GM12878 (cell line): ENCODE results near the gene ARSA. TPM values are rescaled to one million over a fixed set of nuclear protein-coding genes. Genes with fewer than 3 reads are reported as not detected.

Experiments
- ATAC-seq: fragments of 200-7000 bp; cut with Tn5 transposase; 3 replicates; pipeline ENCODE4 v1.9.1; 2020; ENCODE audit warnings: mild to moderate bottlenecking, moderate library complexity
- BruUV-seq: library from RNA; stranded (reverse); fragments of 400-500 nt; replicated peaks from 2 replicates; lab custom pipeline; 2021; lab: Mats Ljungman, UMichigan
- CTCF ChIA-PET: fragments of 300-600 bp; sonication (Branson Sonifier 250); formaldehyde crosslinking; extraction: SDS; loops from one replicate; lab custom pipeline; 2021; ENCODE audit warnings: inconsistent platforms; lab: Yijun Ruan, JAX
- POLR2A ChIA-PET: fragments of 350-600 bp; formaldehyde crosslinking; extraction: SDS; loops from one replicate; lab custom pipeline; 2021; ENCODE audit warnings: inconsistent platforms; lab: Charles Lee
- RAD21 ChIA-PET: fragments of 300-600 bp; sonication (Branson Sonifier 250); formaldehyde crosslinking; loops from one replicate; lab custom pipeline; 2023; ENCODE audit warnings: antibody characterized with exemption; ENCODE audit not compliant: unreplicated experiment; lab: Charles Lee
- SMC1A ChIA-PET: fragments of 300-600 bp; sonication (Branson Sonifier 250); formaldehyde crosslinking; loops from one replicate; lab custom pipeline; 2023; ENCODE audit not compliant: unreplicated experiment, uncharacterized antibody; lab: Charles Lee
- DNase-seq: peaks from one replicate; pipeline ENCODE4 v3.0.0-alpha.2; 2011; ENCODE audit warnings: low read depth, low spot score
- FAIRE-seq: peaks from 3 replicates; lab custom pipeline; 2011; peaks lifted over from hg19 to GRCh38; lab: Jason Lieb, UNC
- H2AFZ ChIP-seq: 2 replicates; pipeline ENCODE4 v1.6.0; 2011; ENCODE audit warnings: low read depth, low read length, control low read depth; ENCODE audit not compliant: control insufficient read depth
- H3K27ac ChIP-seq: 2 replicates; pipeline ENCODE4 v1.5.1; 2011; ENCODE audit warnings: control low read depth; ENCODE audit not compliant: control insufficient read depth, insufficient read depth
- H3K27me3 ChIP-seq, 2 experiments: replicated peaks in 1 of 2; 2 replicates each; pipeline versions ENCODE4 v1.6.0 to v1.6.1; 2011; ENCODE audit warnings: low read length in 1 of 2; ENCODE audit not compliant: control insufficient read depth in 2 of 2, insufficient read depth in 2 of 2
- H3K36me3 ChIP-seq, 2 experiments: 2 replicates each; pipeline ENCODE4 v1.5.1; 2011; ENCODE audit warnings: low read length in 1 of 2; ENCODE audit not compliant: control insufficient read depth in 2 of 2, insufficient read depth in 2 of 2
- H3K4me1 ChIP-seq: 2 replicates; pipeline ENCODE4 v1.6.1; 2011; ENCODE audit warnings: mild to moderate bottlenecking, low read length, moderate library complexity, mixed read lengths; ENCODE audit not compliant: control insufficient read depth, insufficient read depth
- H3K4me2 ChIP-seq: 2 replicates; pipeline ENCODE4 v1.6.0; 2011; ENCODE audit warnings: control low read depth; ENCODE audit not compliant: control insufficient read depth, insufficient read depth
- H3K4me3 ChIP-seq: fragments of 200-600 bp; sonication (generic); 2 replicates; pipeline ENCODE4 v1.5.1; 2016
- H3K79me2 ChIP-seq: 2 replicates; pipeline ENCODE4 v1.6.0; 2011; ENCODE audit warnings: low read length; ENCODE audit not compliant: control insufficient read depth, insufficient read depth
- H3K9ac ChIP-seq: 2 replicates; pipeline ENCODE4 v1.8.0; 2011; ENCODE audit warnings: low read length, control low read depth, mixed read lengths; ENCODE audit not compliant: control insufficient read depth, insufficient read depth
- H3K9me3 ChIP-seq: replicated peaks from 3 replicates; pipeline ENCODE4 v1.5.1; 2011; ENCODE audit warnings: mild to moderate bottlenecking, low read length; ENCODE audit not compliant: control insufficient read depth, insufficient read depth
- H4K20me1 ChIP-seq: 2 replicates; pipeline ENCODE4 v1.6.0; 2011; ENCODE audit not compliant: control insufficient read depth, insufficient read depth
- BMI1 ChIP-seq: fragments of 450-650 bp; IDR thresholded peaks from 2 replicates; pipeline ENCODE4 v1.6.1; 2016; ENCODE audit warnings: mild to moderate bottlenecking, moderate library complexity, borderline replicate concordance
- CEBPB ChIP-seq, 2 experiments: fragments of 150-350 bp in 1 of 2; IDR thresholded peaks; 2 replicates each; pipeline ENCODE4 v1.6.1; 2012 to 2014; ENCODE audit warnings: low read depth in 2 of 2, low read length in 2 of 2, borderline replicate concordance in 1 of 2, inconsistent platforms in 1 of 2
- CREB1 ChIP-seq: IDR thresholded peaks from 2 replicates; pipeline ENCODE4 v1.6.1; 2012; ENCODE audit warnings: low read depth, mild to moderate bottlenecking, inconsistent platforms
- MXI1 ChIP-seq: fragments of 150-350 bp; IDR thresholded peaks from 2 replicates; pipeline ENCODE4 v1.6.1; 2011; ENCODE audit warnings: low read depth, mild to moderate bottlenecking, inconsistent platforms, low read length, improper control_type of control experiment
- PAX8 ChIP-seq: fragments of 450-650 bp; IDR thresholded peaks from 2 replicates; pipeline ENCODE4 v1.6.1; 2017; ENCODE audit warnings: mild to moderate bottlenecking, moderate library complexity
- SIN3A ChIP-seq: IDR thresholded peaks from 2 replicates; pipeline ENCODE4 v1.6.1; 2012; ENCODE audit warnings: low read depth, low read length, improper control_type of control experiment
- TCF3 ChIP-seq: IDR thresholded peaks from 2 replicates; pipeline ENCODE4 v1.6.1; 2012; ENCODE audit warnings: low read depth, mild to moderate bottlenecking, low read length, borderline replicate concordance; ENCODE audit not compliant: insufficient read depth
- ZNF207 ChIP-seq: fragments of 450-650 bp; IDR thresholded peaks from 2 replicates; pipeline ENCODE4 v1.6.1; 2014; ENCODE audit warnings: antibody characterized with exemption, mild to moderate bottlenecking, borderline replicate concordance
- WGBS: methylation state at CpG from one replicate; pipeline ENCODE4 v1.1.6; 2016; ENCODE audit warnings: low lambda C conversion rate; ENCODE audit not compliant: insufficient replicate concordance, insufficient coverage; ENCODE audit errors: missing lambda C conversion rate; 5-methylcytosine and 5-hydroxymethylcytosine counted together
- in situ Hi-C: fragments of 300-500 bp; cut with MboI; formaldehyde crosslinking; loops from 9 replicates; pipeline ENCODE4 v1.14.3; 2018; ENCODE audit warnings: mixed read lengths
- intact Hi-C: fragments of 100-400 bp; cut with micrococcal nuclease; formaldehyde crosslinking; loops from one replicate; pipeline ENCODE4 v1.14.2; 2022; ENCODE audit not compliant: unreplicated experiment
- polyA plus RNA-seq, 11 experiments: library from polyadenylated mRNA; depleted of rRNA in 4 of 11; unstranded in 6 of 11; stranded (reverse) in 5 of 11; fragments of >200 nt; fragmentation: Nextera tagmentation in 4 of 11; fragmentation: Illumina TruSeq in 1 of 11; extraction: Ambion mirVana in 4 of 11; extraction: Trizol in 1 of 11; gene quantifications; 1 replicate in 1 of 11; 2 replicates in 10 of 11; pipeline versions ENCODE4 v1.2.1 to v1.2.3, GENCODE V29; 2011 to 2016; ENCODE audit warnings: inconsistent platforms in 2 of 11, missing spikeins in 2 of 11, low read depth in 1 of 11
- total RNA-seq, 4 experiments: library from RNA; depleted of rRNA in 3 of 4; stranded (reverse); fragments of >200 nt in 3 of 4; fragmentation: Illumina TruSeq in 1 of 4; extraction: Trizol in 1 of 4; gene quantifications; 2 replicates each; pipeline versions ENCODE4 v1.2.1 to v1.2.3, GENCODE V29; 2013 to 2021
- TF ChIP-seq, protein P1 (sequence below): IDR thresholded peaks from 2 replicates; pipeline ENCODE4 v1.6.1; 2012; ENCODE audit warnings: low read depth, low read length, improper control_type of control experiment
- TF ChIP-seq, protein P2 (sequence below): fragments of 450-650 bp; IDR thresholded peaks from 2 replicates; pipeline ENCODE4 v1.6.1; 2014; ENCODE audit warnings: mild to moderate bottlenecking
- TF ChIP-seq, protein P3 (sequence below): fragments of 450-650 bp; IDR thresholded peaks from 2 replicates; pipeline ENCODE4 v1.6.1; 2016; ENCODE audit warnings: mild to moderate bottlenecking
- TF ChIP-seq, protein P4 (sequence below): fragments of 450-650 bp; formaldehyde crosslinking; IDR thresholded peaks from 2 replicates; pipeline ENCODE4 v1.4.0; 2020; ENCODE audit warnings: mild to moderate bottlenecking, moderate library complexity

ARSA gene
- total and polyA plus RNA-seq, 10 of the 15 experiments (the other 5 are each of a cell fraction or from before 2014, with no cell fraction given): 0.39 to 26.3 (median 9.8) TPM

DNA sequence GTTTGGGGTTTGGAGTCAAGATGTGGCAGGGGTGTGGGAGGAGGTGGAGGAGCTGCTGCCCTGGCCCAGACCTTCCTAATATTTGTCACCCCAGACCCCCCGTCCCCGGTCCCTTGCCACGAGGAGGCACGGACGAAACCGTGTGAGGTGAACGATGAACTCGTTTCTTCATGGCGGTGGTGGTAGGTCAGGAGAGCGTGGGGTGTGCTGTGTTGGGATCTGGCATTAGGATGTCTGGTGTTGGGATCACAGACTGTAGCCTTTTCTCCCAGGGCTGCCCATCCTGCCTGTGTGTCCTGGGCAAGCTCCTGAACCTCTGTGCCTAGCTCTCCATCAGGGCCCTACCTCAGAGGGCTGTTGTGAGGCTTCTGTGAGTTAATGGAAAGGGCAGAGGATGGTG is 19.0 kb downstream of the ARSA start:
- TF ChIP-seq CREB1 (no peak), PAX8 (no peak), TCF3 (no peak), ZNF207 (no peak), BMI1 (no peak), SIN3A (no peak), MXI1 (no peak), CEBPB (IDR thresholded peaks at IDR 0.05; ENCODE audit: borderline replicate concordance in 1 of 2, low read depth in 2 of 2, low read length in 2 of 2) (no peak)
- TF ChIP-seq, protein P1, sequence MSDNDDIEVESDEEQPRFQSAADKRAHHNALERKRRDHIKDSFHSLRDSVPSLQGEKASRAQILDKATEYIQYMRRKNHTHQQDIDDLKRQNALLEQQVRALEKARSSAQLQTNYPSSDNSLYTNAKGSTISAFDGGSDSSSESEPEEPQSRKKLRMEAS: no peak
- TF ChIP-seq, protein P2, sequence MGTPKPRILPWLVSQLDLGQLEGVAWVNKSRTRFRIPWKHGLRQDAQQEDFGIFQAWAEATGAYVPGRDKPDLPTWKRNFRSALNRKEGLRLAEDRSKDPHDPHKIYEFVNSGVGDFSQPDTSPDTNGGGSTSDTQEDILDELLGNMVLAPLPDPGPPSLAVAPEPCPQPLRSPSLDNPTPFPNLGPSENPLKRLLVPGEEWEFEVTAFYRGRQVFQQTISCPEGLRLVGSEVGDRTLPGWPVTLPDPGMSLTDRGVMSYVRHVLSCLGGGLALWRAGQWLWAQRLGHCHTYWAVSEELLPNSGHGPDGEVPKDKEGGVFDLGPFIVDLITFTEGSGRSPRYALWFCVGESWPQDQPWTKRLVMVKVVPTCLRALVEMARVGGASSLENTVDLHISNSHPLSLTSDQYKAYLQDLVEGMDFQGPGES: no peak
- TF ChIP-seq, protein P3, sequence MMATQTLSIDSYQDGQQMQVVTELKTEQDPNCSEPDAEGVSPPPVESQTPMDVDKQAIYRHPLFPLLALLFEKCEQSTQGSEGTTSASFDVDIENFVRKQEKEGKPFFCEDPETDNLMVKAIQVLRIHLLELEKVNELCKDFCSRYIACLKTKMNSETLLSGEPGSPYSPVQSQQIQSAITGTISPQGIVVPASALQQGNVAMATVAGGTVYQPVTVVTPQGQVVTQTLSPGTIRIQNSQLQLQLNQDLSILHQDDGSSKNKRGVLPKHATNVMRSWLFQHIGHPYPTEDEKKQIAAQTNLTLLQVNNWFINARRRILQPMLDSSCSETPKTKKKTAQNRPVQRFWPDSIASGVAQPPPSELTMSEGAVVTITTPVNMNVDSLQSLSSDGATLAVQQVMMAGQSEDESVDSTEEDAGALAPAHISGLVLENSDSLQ: no peak
- TF ChIP-seq, protein P4, sequence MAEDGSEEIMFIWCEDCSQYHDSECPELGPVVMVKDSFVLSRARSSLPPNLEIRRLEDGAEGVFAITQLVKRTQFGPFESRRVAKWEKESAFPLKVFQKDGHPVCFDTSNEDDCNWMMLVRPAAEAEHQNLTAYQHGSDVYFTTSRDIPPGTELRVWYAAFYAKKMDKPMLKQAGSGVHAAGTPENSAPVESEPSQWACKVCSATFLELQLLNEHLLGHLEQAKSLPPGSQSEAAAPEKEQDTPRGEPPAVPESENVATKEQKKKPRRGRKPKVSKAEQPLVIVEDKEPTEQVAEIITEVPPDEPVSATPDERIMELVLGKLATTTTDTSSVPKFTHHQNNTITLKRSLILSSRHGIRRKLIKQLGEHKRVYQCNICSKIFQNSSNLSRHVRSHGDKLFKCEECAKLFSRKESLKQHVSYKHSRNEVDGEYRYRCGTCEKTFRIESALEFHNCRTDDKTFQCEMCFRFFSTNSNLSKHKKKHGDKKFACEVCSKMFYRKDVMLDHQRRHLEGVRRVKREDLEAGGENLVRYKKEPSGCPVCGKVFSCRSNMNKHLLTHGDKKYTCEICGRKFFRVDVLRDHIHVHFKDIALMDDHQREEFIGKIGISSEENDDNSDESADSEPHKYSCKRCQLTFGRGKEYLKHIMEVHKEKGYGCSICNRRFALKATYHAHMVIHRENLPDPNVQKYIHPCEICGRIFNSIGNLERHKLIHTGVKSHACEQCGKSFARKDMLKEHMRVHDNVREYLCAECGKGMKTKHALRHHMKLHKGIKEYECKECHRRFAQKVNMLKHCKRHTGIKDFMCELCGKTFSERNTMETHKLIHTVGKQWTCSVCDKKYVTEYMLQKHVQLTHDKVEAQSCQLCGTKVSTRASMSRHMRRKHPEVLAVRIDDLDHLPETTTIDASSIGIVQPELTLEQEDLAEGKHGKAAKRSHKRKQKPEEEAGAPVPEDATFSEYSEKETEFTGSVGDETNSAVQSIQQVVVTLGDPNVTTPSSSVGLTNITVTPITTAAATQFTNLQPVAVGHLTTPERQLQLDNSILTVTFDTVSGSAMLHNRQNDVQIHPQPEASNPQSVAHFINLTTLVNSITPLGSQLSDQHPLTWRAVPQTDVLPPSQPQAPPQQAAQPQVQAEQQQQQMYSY (CRISPR knock-in tag): no peak
- Histone ChIP-seq H3K79me2 (no peaks in the 10 kb centered on the region), H4K20me1 (no peaks in the 10 kb centered on the region), H3K27me3 (no peaks in the 10 kb centered on the region; a peak in 2 of 4 replicates), H3K4me1 (no peaks in the 10 kb centered on the region), H3K36me3 (no peaks in the 10 kb centered on the region), H3K9ac (no peak overlapping the region), H3K9me3 (no peaks in the 10 kb centered on the region), H3K4me2 (no peak overlapping the region), H3K27ac (no peak overlapping the region), H2AFZ (no peak overlapping the region), H3K4me3 (no peak overlapping the region)
- in situ Hi-C loops: no loop called here
- SMC1A ChIA-PET: no interaction called here
- CTCF ChIA-PET: interaction anchor here (0.9 kb wide), 1 partner anchor 11 kb away, joined by 5 read pairs; no protein-coding TSS in a partner anchor
- 45% methylated on average over 10 of the region's 10 CpGs for whole genome bisulfite sequencing
- RAD21 ChIA-PET: no interaction called here
- no peak for ATAC-seq
- BruUV-seq: no TSS peak
- DNase-seq: no peak
- no peak for FAIRE-seq
- intact Hi-C loops: no loop called here
- POLR2A ChIA-PET: no interaction called here
